SK-N-SH (cell line): ENCODE measurements around the gene EGFL8. TPM values are rescaled to one million over a fixed set of nuclear protein-coding genes. Genes with fewer than 3 reads are reported as not detected.

Source experiments
- CTCF ChIA-PET: fragments of 300-600, 350-600 bp; formaldehyde crosslinking; extraction: SDS; loops from one replicate; lab custom pipeline; 2021; lab: Yijun Ruan, JAX
- POLR2A ChIA-PET: fragments of 350-600 bp; sonication (Branson Sonifier 250); formaldehyde crosslinking; extraction: SDS; loops from one replicate; lab custom pipeline; 2020; ENCODE audit warnings: antibody characterized with exemption, inconsistent platforms; lab: Yijun Ruan, JAX
- DNase-seq: peaks from one replicate; pipeline ENCODE4 v3.0.0; 2012
- H2AFZ ChIP-seq: fragments of 200-600 bp; sonication (generic); 2 replicates; pipeline ENCODE4 v1.8.1; 2016; ENCODE audit warnings: antibody characterized with exemption, mild to moderate bottlenecking, low read depth
- H3F3A ChIP-seq: fragments of 200-600 bp; sonication (generic); replicated peaks from 2 replicates; pipeline ENCODE3; 2016; ENCODE audit warnings: antibody characterized with exemption, mild to moderate bottlenecking; ENCODE audit not compliant: insufficient read depth
- H3K27ac ChIP-seq, 2 experiments: fragments of 200-500 bp in 1 of 2; fragments of 200-600 bp in 1 of 2; sonication (Bioruptor generic) in 1 of 2; sonication (generic), shearing (Covaris generic) in 1 of 2; 2 replicates each; pipeline versions ENCODE4 v1.5.1 to v1.6.1; 2014 to 2016; ENCODE audit warnings: low read depth in 2 of 2, inconsistent platforms in 1 of 2, low read length in 1 of 2, mild to moderate bottlenecking in 1 of 2, mixed read lengths in 1 of 2
- H3K27me3 ChIP-seq: fragments of 200-600 bp; sonication (generic), shearing (Covaris generic); 2 replicates; pipeline ENCODE4 v1.6.1; 2016; ENCODE audit warnings: mixed run types; ENCODE audit not compliant: insufficient read depth
- H3K36me3 ChIP-seq, 2 experiments: fragments of 200-500 bp in 1 of 2; fragments of 200-600 bp in 1 of 2; sonication (Bioruptor generic) in 1 of 2; sonication (generic) in 1 of 2; replicated peaks in 1 of 2; 2 replicates each; pipeline versions ENCODE3 to v1.5.1; 2014 to 2016; ENCODE audit warnings: low read length in 1 of 2, mild to moderate bottlenecking in 1 of 2; ENCODE audit not compliant: insufficient read depth in 2 of 2, control insufficient read depth in 1 of 2
- H3K4me1 ChIP-seq, 2 experiments: fragments of 200-500 bp in 1 of 2; fragments of 200-600 bp in 1 of 2; sonication (Bioruptor generic) in 1 of 2; sonication (generic), shearing (Covaris generic) in 1 of 2; 2 replicates each; pipeline versions ENCODE4 v1.5.1 to v1.6.1; 2014 to 2016; ENCODE audit warnings: low read depth in 1 of 2, low read length in 1 of 2, mixed run types in 1 of 2; ENCODE audit not compliant: insufficient read depth in 2 of 2, control insufficient read depth in 1 of 2
- H3K4me2 ChIP-seq: fragments of 200-600 bp; sonication (generic), shearing (Covaris generic); 2 replicates; pipeline ENCODE4 v1.6.1; 2017; ENCODE audit warnings: mixed run types
- H3K4me3 ChIP-seq, 2 experiments: fragments of 200-500 bp in 1 of 2; fragments of 200-600 bp in 1 of 2; sonication (Bioruptor generic) in 1 of 2; sonication (generic), shearing (Covaris generic) in 1 of 2; 2 replicates each; pipeline versions ENCODE4 v1.5.1 to v1.8.1; 2014 to 2016; ENCODE audit warnings: low read depth in 2 of 2, inconsistent platforms in 1 of 2, low read length in 1 of 2, mild to moderate bottlenecking in 1 of 2, mixed read lengths in 1 of 2, moderate library complexity in 1 of 2
- H3K79me2 ChIP-seq: fragments of 200-600 bp; sonication (generic); 2 replicates; pipeline ENCODE4 v1.8.1; 2017; ENCODE audit warnings: mild to moderate bottlenecking; ENCODE audit not compliant: insufficient read depth
- H3K9ac ChIP-seq: fragments of 200-600 bp; sonication (generic); 2 replicates; pipeline ENCODE4 v1.6.1; 2017; ENCODE audit warnings: mixed run types
- H3K9me2 ChIP-seq: fragments of 200-600 bp; sonication (generic); 2 replicates; pipeline ENCODE4 v1.6.1; 2017; ENCODE audit warnings: mixed run types
- H3K9me3 ChIP-seq: fragments of 200-600 bp; sonication (generic); 2 replicates; pipeline ENCODE4 v1.6.1; 2017; ENCODE audit warnings: mixed run types, mild to moderate bottlenecking, moderate library complexity
- H4K20me1 ChIP-seq: fragments of 200-600 bp; sonication (generic); 2 replicates; pipeline ENCODE4 v1.6.1; 2017; ENCODE audit warnings: mild to moderate bottlenecking, mixed run types; ENCODE audit not compliant: insufficient read depth
- CTCF ChIP-seq: fragments of 200-600 bp; sonication (generic); IDR thresholded peaks from 2 replicates; pipeline ENCODE4 v1.6.1; 2017; ENCODE audit warnings: antibody characterized with exemption, mild to moderate bottlenecking, moderate library complexity
- ELF1 ChIP-seq: IDR thresholded peaks from 2 replicates; pipeline ENCODE4 v1.4.0; 2012
- EP300 ChIP-seq, 2 experiments: IDR thresholded peaks; 2 replicates each; pipeline versions ENCODE4 v1.4.0 to v1.6.1; 2012; ENCODE audit warnings: borderline replicate concordance in 1 of 2, low read depth in 1 of 2, low read length in 1 of 2
- EZH2phosphoT487 ChIP-seq: fragments of 200-600 bp; sonication (generic); IDR thresholded peaks from 2 replicates; pipeline ENCODE4 v1.6.1; 2017; ENCODE audit warnings: low read depth, mixed run types, mild to moderate bottlenecking, antibody characterized with exemption, moderate library complexity, borderline replicate concordance
- FOSL2 ChIP-seq: IDR thresholded peaks from 2 replicates; pipeline ENCODE4 v1.4.0; 2012; ENCODE audit warnings: low read depth, mild to moderate bottlenecking, moderate library complexity, borderline replicate concordance
- FOXJ3 ChIP-seq: sonication (generic); formaldehyde crosslinking; IDR thresholded peaks from 2 replicates; pipeline ENCODE4 v1.5.1; 2020; ENCODE audit warnings: mild to moderate bottlenecking, missing genetic modification reagents
- FOXM1 ChIP-seq: IDR thresholded peaks from 2 replicates; pipeline ENCODE4 v1.4.0; 2012; ENCODE audit warnings: low read depth, mild to moderate bottlenecking
- GABPA ChIP-seq: IDR thresholded peaks from 2 replicates; pipeline ENCODE4 v1.4.0; 2012; ENCODE audit warnings: low read depth, mild to moderate bottlenecking
- IRF3 ChIP-seq: fragments of 150-350 bp; IDR thresholded peaks from 2 replicates; pipeline ENCODE4 v1.6.1; 2016; ENCODE audit warnings: mild to moderate bottlenecking, low read depth, low read length
- JUND ChIP-seq: IDR thresholded peaks from 2 replicates; pipeline ENCODE4 v1.4.0; 2012
- MEF2A ChIP-seq: IDR thresholded peaks from 2 replicates; pipeline ENCODE4 v1.4.0; 2012; ENCODE audit warnings: low read depth, borderline replicate concordance
- MXI1 ChIP-seq: IDR thresholded peaks from 2 replicates; pipeline ENCODE4 v1.6.1; 2012; ENCODE audit warnings: mild to moderate bottlenecking, low read depth, low read length, improper control_type of control experiment
- NFIC ChIP-seq: IDR thresholded peaks from 2 replicates; pipeline ENCODE4 v1.4.0; 2012; ENCODE audit warnings: borderline replicate concordance
- PBX3 ChIP-seq: IDR thresholded peaks from 2 replicates; pipeline ENCODE4; 2012
- POLR2AphosphoS5 ChIP-seq: IDR thresholded peaks from 2 replicates; pipeline ENCODE4 v1.6.1; 2012; ENCODE audit warnings: low read depth, low read length
- RCOR1 ChIP-seq: fragments of 150-350 bp; IDR thresholded peaks from 2 replicates; pipeline ENCODE4 v1.6.1; 2017; ENCODE audit warnings: antibody characterized with exemption, low read length
- RXRA ChIP-seq: IDR thresholded peaks from 2 replicates; pipeline ENCODE4 v1.4.0; 2012; ENCODE audit warnings: low read depth, mild to moderate bottlenecking, borderline replicate concordance
- TAF1 ChIP-seq: IDR thresholded peaks from 2 replicates; pipeline ENCODE4 v1.6.1; 2012; ENCODE audit warnings: low read depth, mild to moderate bottlenecking, low read length, moderate library complexity, borderline replicate concordance
- TEAD4 ChIP-seq: IDR thresholded peaks from 2 replicates; pipeline ENCODE4 v1.4.0; 2012; ENCODE audit warnings: mild to moderate bottlenecking, borderline replicate concordance; ENCODE audit not compliant: insufficient read depth
- USF1 ChIP-seq: IDR thresholded peaks from 2 replicates; pipeline ENCODE4 v1.4.0; 2012; ENCODE audit warnings: low read depth, borderline replicate concordance
- USF2 ChIP-seq: fragments of 150-350 bp; IDR thresholded peaks from 2 replicates; pipeline ENCODE4 v1.6.1; 2017; ENCODE audit warnings: antibody characterized with exemption, low read length, low read depth, borderline replicate concordance
- YY1 ChIP-seq: IDR thresholded peaks from 2 replicates; pipeline ENCODE4 v1.4.0; 2012; ENCODE audit warnings: low read depth, mild to moderate bottlenecking
- ZBTB33 ChIP-seq: IDR thresholded peaks from 2 replicates; pipeline ENCODE4 v1.4.0; 2012; ENCODE audit warnings: low read depth, borderline replicate concordance
- WGBS: methylation state at CpG from one replicate; pipeline ENCODE4 v1.1.6; 2017; ENCODE audit warnings: low lambda C conversion rate; 5-methylcytosine and 5-hydroxymethylcytosine counted together
- polyA plus RNA-seq, 3 experiments: library from polyadenylated mRNA; depleted of rRNA; stranded (reverse); fragments of >200 nt; gene quantifications; 2 replicates each; pipeline ENCODE4 v1.2.3, GENCODE V29; 2012

EGFL8 gene
- polyA plus RNA-seq, 1 of the 3 experiments (the other 2 are of a cell fraction): 7.7 TPM

- Histone ChIP-seq H4K20me1 (no peaks in the 10 kb centered on the region), H3K36me3 (peaks cover 14 to 22% of the 10 kb centered on the region in 2 experiments), H3K4me1 (peaks cover 13 to 31% of the 10 kb centered on the region in 2 experiments; a peak in 3 of 4 replicates), H3K9me3 (no peaks in the 10 kb centered on the region), H3K27ac (peak within 1 kb of the TSS; percentile 86 to 95), H3F3A (peaks cover 4% of the 10 kb centered on the region), H3K79me2 (peaks cover 19% of the 10 kb centered on the region), H3K9ac (peak within 1 kb of the TSS; percentile 84), H3K27me3 (no peaks in the 10 kb centered on the region), H3K4me2 (peak within 1 kb of the TSS; percentile 94), H2AFZ (peak within 1 kb of the TSS; percentile 87), H3K4me3 (peak within 1 kb of the TSS; percentile 75 to 81), H3K9me2 (no peaks in the 10 kb centered on the region)
- peak; percentile 95 for DNase-seq
- ChIA-PET CTCF (interaction anchor here (0.6 to 1.3 kb wide), 12 partner anchors 9 to 108 kb away, joined by 3 to 30 read pairs (median 4); partner anchors contain the start of gene EGFL8), POLR2A (interaction anchor here (0.6 to 1.2 kb wide), 2 partner anchors 24 to 42 kb away, joined by 3 to 5 read pairs; partner anchors contain the start of gene FKBPL)
- WGBS: under 1% methylated on average over 42 of the region's 52 CpGs
- TF ChIP-seq GABPA (peak; percentile 79), FOXJ3 (CRISPR knock-in tag) (0 out of 2 replicates have a peak, but pooled peaks have one; percentile 60), USF1 (no peak), TEAD4 (no peak), FOXM1 (no peak), FOSL2 (no peak), EZH2phosphoT487 (no peak), TAF1 (peak; percentile 44), JUND (no peak; the same call in 1 of the 2 replicates), NFIC (no peak), ZBTB33 (peak; percentile 75; the same call in 1 of the 2 replicates), YY1 (0 out of 2 replicates have a peak, but pooled peaks have one; percentile 55), MEF2A (no peak), IRF3 (no peak), CTCF (peak; percentile 25; the same call in 1 of the 2 replicates), MXI1 (peak; percentile 64; the same call in 1 of the 2 replicates), EP300 (IDR thresholded peaks at IDR 0.05; ENCODE audit: borderline replicate concordance in 1 of 2, low read depth in 1 of 2, low read length in 1 of 2) (peak in 1 of 2 experiments; percentile 40; a peak in 2 of 4 replicates), RXRA (no peak), USF2 (no peak), RCOR1 (no peak), PBX3 (peak; percentile 52; the same call in 1 of the 2 replicates), ELF1 (0 out of 2 replicates have a peak, but pooled peaks have one; percentile 26), POLR2AphosphoS5 (peak; percentile 64; the same call in 1 of the 2 replicates)
Observed at GRCh38 chr6:32153564-32154513, 10.6 kb upstream of the EGFL8 start, which contains the start of gene PPT2. PPT2 (plus strand) TSS chr6:32154141; CDS start chr6:32154595, 454 bp downstream.
